K562 (cell line): Measurements from ENCODE around the gene C11orf42.

ENCODE experiments used
- CREM ChIP-seq: IDR thresholded peaks from 2 replicates; pipeline ENCODE4 v1.6.1; 2014; ENCODE audit warnings: antibody characterized with exemption, low read depth
- FOXK1 ChIP-seq: sonication (generic); formaldehyde crosslinking; IDR thresholded peaks from 2 replicates; pipeline ENCODE4 v1.8.0; 2022; ENCODE audit warnings: missing genetic modification reagents, mild to moderate bottlenecking, borderline replicate concordance
- MEF2A ChIP-seq: IDR thresholded peaks from 2 replicates; pipeline ENCODE4 v1.6.1; 2011; ENCODE audit warnings: low read depth, mild to moderate bottlenecking, low read length, moderate library complexity; ENCODE audit not compliant: control insufficient read depth
- NFIC ChIP-seq: fragments of 450-650 bp; IDR thresholded peaks from 2 replicates; pipeline ENCODE4 v1.6.1; 2017; ENCODE audit warnings: mild to moderate bottlenecking, inconsistent platforms
- POLR2G ChIP-seq: fragments of 200-400 bp; formaldehyde crosslinking; IDR thresholded peaks from 2 replicates; pipeline ENCODE4 v1.6.1; 2017; ENCODE audit warnings: low read depth, mild to moderate bottlenecking, antibody characterized with exemption, low read length, moderate library complexity
- SIN3A ChIP-seq, 2 experiments: fragments of 150-350 bp in 1 of 2; IDR thresholded peaks; 2 replicates each; pipeline ENCODE4 v1.6.1; 2011 to 2016; ENCODE audit warnings: borderline replicate concordance in 2 of 2, low read depth in 2 of 2, low read length in 2 of 2, mild to moderate bottlenecking in 2 of 2, moderate library complexity in 2 of 2; ENCODE audit not compliant: control insufficient read depth in 1 of 2
- U2AF2 ChIP-seq: fragments of 200-400 bp; formaldehyde crosslinking; optimal IDR thresholded peaks from 2 replicates; pipeline ENCODE3; 2017; ENCODE audit warnings: low read depth, mild to moderate bottlenecking, low read length
- ZNF263 ChIP-seq: sonication (generic); formaldehyde crosslinking; IDR thresholded peaks from 2 replicates; pipeline ENCODE4 v1.8.0; 2022; ENCODE audit warnings: mild to moderate bottlenecking, missing genetic modification reagents, borderline replicate concordance
- TF ChIP-seq, protein P1 (sequence below): sonication (generic); formaldehyde crosslinking; IDR thresholded peaks from 2 replicates; pipeline ENCODE4 v1.9.0; 2022; ENCODE audit warnings: mild to moderate bottlenecking, missing genetic modification reagents

DNA sequence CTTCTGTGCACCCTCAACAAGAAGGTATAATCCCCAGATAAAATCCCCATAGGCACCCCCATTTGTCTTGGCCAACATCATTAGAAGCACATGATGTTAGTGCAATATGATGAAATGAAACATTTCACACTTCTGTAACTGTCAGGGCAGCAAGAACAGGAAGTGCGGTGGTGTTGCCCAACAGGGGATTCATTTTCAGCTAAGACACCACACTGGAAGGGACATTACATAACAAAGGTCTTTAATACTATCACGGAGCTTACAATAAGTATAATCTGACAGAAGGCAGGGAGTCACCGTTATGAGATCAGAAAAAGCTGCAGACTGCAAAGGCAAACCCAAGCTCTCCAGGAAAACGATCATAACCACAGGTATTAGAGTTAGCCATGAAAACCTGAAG lies 4.4 kb upstream of the C11orf42 start:
- TF ChIP-seq, protein P1, sequence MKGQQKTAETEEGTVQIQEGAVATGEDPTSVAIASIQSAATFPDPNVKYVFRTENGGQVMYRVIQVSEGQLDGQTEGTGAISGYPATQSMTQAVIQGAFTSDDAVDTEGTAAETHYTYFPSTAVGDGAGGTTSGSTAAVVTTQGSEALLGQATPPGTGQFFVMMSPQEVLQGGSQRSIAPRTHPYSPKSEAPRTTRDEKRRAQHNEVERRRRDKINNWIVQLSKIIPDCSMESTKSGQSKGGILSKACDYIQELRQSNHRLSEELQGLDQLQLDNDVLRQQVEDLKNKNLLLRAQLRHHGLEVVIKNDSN, result no peak
- TF ChIP-seq SIN3A (IDR thresholded peaks at IDR 0.05; ENCODE audit: borderline replicate concordance in 2 of 2, control insufficient read depth in 1 of 2, low read depth in 2 of 2, low read length in 2 of 2) (no peak), CREM (no peak), NFIC (no peak), MEF2A (no peak), ZNF263 (no peak), FOXK1 (no peak), U2AF2 (no peak), POLR2G (no peak)
